ENCODE data around the gene DOCK8.

Gene DOCK8

DNA sequence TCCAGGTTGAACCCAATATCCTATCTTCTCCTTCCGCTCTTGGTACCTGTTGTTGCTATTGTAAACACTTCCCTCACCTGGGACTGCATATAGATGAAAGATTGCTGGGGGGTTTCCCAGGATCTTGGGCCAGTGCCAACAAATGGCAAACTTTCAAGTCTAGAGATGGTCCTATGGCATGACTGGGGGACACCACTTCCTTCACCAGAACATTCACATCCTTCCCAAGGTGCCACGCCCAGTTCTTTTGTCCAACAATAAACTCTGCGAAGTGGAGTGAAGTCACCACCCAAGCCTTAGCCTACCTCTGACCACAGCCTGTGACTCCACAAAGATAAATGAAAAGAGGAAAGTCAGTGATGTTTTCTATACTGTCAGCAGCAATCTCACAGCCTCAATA lies 34.4 kb downstream of the DOCK8 start:
- Histone ChIP-seq H3K36me3 (ENCODE audit: control insufficient read depth in 1 of 2, insufficient read depth in 2 of 2, low read length in 2 of 2) (no peaks in the 10 kb centered on the region), H3K9me3 (ENCODE audit: control insufficient read depth in 1 of 2, low read length in 2 of 2) (no peaks in the 10 kb centered on the region), H3K4me1 (ENCODE audit: control insufficient read depth in 1 of 2, insufficient read depth in 2 of 2, low read length in 2 of 2) (no peaks in the 10 kb centered on the region), H3K27ac (ENCODE audit: low read depth, low read length) (no peak overlapping the region), H3K27me3 (ENCODE audit: control insufficient read depth in 1 of 2, insufficient read depth in 2 of 2, low read length in 2 of 2) (no peaks in the 10 kb centered on the region), H3K4me3 (ENCODE audit: low read depth in 1 of 2, low read length in 2 of 2) (no peak overlapping the region), H3K9ac (ENCODE audit: low read depth in 1 of 2, low read length in 2 of 2) (no peak overlapping the region)

DNA sequence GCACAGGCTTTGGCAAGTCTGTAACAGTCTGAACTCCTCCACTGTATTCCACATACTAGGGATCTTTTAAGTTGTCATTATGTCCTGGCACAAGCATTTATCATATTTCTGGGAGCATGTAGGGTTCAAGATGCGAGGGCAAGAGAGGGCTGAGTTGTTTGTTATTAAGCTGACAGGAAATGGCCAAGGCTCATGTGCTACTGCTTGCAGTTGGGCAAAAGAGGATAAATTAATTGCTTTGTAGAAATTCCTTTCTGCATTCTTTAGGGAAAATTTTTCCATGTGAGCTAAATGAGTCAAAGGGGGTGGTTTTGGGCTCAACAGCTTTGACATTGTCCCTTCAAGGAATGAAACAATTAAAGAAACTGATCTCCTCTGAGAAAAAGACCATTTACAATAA lies 35.4 kb downstream of the DOCK8 start:
- Histone ChIP-seq H3K9ac (ENCODE audit: low read depth in 1 of 2, low read length in 2 of 2) (no peak overlapping the region), H3K27me3 (ENCODE audit: control insufficient read depth in 1 of 2, insufficient read depth in 2 of 2, low read length in 2 of 2) (no peaks in the 10 kb centered on the region), H3K4me3 (ENCODE audit: low read depth in 1 of 2, low read length in 2 of 2) (no peak overlapping the region), H3K36me3 (ENCODE audit: control insufficient read depth in 1 of 2, insufficient read depth in 2 of 2, low read length in 2 of 2) (no peaks in the 10 kb centered on the region), H3K27ac (ENCODE audit: low read depth, low read length) (no peak overlapping the region), H3K9me3 (ENCODE audit: control insufficient read depth in 1 of 2, low read length in 2 of 2) (no peaks in the 10 kb centered on the region), H3K4me1 (ENCODE audit: control insufficient read depth in 1 of 2, insufficient read depth in 2 of 2, low read length in 2 of 2) (no peaks in the 10 kb centered on the region)

DNA sequence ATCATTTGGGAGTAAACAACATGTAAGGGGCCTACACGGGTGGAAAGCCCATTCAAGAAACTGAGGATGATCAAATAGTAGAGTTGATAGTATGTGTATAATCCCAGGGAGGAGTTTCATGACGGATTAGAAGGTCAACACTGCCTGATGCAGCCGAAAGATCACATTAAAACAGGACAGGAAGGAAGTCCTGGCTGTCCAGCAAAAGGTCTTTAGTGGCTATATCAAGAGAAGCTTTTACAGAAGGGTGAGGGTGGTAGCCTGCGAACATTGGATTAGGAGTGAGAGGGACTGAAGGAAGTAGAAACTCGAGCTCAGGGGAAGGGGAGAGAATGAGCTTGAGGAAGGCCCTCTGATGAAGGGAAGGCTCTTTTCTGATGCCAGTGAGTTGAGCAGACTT lies 36.0 kb downstream of the DOCK8 start:
- Histone ChIP-seq H3K4me1 (ENCODE audit: control insufficient read depth in 1 of 2, insufficient read depth in 2 of 2, low read length in 2 of 2) (no peaks in the 10 kb centered on the region), H3K36me3 (ENCODE audit: control insufficient read depth in 1 of 2, insufficient read depth in 2 of 2, low read length in 2 of 2) (no peaks in the 10 kb centered on the region), H3K27me3 (ENCODE audit: control insufficient read depth in 1 of 2, insufficient read depth in 2 of 2, low read length in 2 of 2) (no peaks in the 10 kb centered on the region), H3K9ac (ENCODE audit: low read depth in 1 of 2, low read length in 2 of 2) (no peak overlapping the region), H3K27ac (ENCODE audit: low read depth, low read length) (no peak overlapping the region), H3K9me3 (ENCODE audit: control insufficient read depth in 1 of 2, low read length in 2 of 2) (no peaks in the 10 kb centered on the region), H3K4me3 (ENCODE audit: low read depth in 1 of 2, low read length in 2 of 2) (no peak overlapping the region)

DNA sequence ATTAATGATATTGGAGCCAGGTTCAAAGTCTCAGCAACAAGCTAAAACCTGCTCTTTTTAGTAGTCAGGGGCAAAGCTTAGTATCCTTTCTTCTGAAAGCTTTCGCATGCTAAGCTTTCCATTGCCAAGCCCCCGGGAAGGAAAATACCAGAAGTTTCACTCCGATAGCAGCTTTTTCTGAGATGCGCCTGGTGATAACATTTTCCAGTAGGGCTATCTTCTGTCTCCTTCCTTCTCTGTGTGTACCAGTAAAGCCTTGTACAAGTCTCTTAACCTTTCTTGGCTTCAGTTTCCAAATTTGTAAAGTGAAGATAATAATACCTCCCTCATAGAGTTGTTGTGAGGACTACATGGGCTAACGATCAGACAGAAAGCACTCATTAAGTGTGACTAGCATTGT lies 36.7 kb downstream of the DOCK8 start:
- no peak overlapping the region for H3K9ac ChIP-seq (ENCODE audit: low read depth in 1 of 2, low read length in 2 of 2)
- no peaks in the 10 kb centered on the region for H3K9me3 ChIP-seq (ENCODE audit: control insufficient read depth in 1 of 2, low read length in 2 of 2)
- H3K36me3 ChIP-seq (ENCODE audit: control insufficient read depth in 1 of 2, insufficient read depth in 2 of 2, low read length in 2 of 2), result no peaks in the 10 kb centered on the region
- no peak overlapping the region for H3K4me3 ChIP-seq (ENCODE audit: low read depth in 1 of 2, low read length in 2 of 2)
- H3K27me3 ChIP-seq (ENCODE audit: control insufficient read depth in 1 of 2, insufficient read depth in 2 of 2, low read length in 2 of 2), result no peaks in the 10 kb centered on the region
- H3K27ac ChIP-seq (ENCODE audit: low read depth, low read length), result no peak overlapping the region
- H3K4me1 ChIP-seq (ENCODE audit: control insufficient read depth in 1 of 2, insufficient read depth in 2 of 2, low read length in 2 of 2), result no peaks in the 10 kb centered on the region

DNA sequence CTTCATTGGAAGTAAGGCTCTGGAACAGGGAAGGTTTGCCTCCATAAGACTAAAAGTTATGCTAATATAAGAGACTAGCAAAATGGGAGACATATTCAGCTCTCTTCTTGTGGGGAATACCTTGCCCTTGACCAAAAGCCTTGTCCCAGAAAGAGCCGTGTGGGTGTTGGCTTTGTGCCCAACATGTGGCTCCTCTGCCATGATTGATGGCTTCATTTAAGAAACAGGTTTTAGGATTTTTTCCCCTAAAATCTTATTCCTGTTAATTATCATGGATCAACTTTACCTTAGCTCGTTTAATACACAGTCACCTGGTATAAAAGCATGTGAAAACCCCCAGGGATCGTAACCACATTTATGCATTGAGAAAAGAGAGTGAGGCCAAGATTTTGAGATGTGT lies 38.9 kb downstream of the DOCK8 start:
- Histone ChIP-seq H3K4me1 (ENCODE audit: control insufficient read depth in 1 of 2, insufficient read depth in 2 of 2, low read length in 2 of 2) (no peaks in the 10 kb centered on the region), H3K36me3 (ENCODE audit: control insufficient read depth in 1 of 2, insufficient read depth in 2 of 2, low read length in 2 of 2) (no peaks in the 10 kb centered on the region), H3K27me3 (ENCODE audit: control insufficient read depth in 1 of 2, insufficient read depth in 2 of 2, low read length in 2 of 2) (no peaks in the 10 kb centered on the region), H3K9me3 (ENCODE audit: control insufficient read depth in 1 of 2, low read length in 2 of 2) (no peaks in the 10 kb centered on the region), H3K27ac (ENCODE audit: low read depth, low read length) (no peak overlapping the region), H3K4me3 (ENCODE audit: low read depth in 1 of 2, low read length in 2 of 2) (no peak overlapping the region), H3K9ac (ENCODE audit: low read depth in 1 of 2, low read length in 2 of 2) (no peak overlapping the region)

DNA sequence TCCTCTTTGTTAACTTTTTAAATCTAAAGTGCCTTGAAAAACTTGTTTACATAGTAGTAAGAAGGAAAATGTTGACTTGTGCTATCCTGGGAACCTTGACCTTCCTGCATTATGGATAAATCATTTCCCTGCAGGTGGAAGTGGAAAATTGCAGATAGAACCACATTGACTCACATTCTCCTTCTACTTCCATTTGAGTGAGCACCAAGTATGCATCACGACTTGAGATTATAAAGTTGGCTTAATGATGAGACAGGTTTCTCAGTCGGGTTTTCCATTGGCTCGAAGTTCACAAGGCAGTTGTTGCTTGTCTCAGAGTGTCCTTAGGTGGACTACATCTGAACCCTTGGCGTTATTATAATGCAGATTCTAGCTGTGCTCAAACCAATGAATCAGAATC lies 39.9 kb downstream of the DOCK8 start:
- Histone ChIP-seq H3K36me3 (ENCODE audit: control insufficient read depth in 1 of 2, insufficient read depth in 2 of 2, low read length in 2 of 2) (no peaks in the 10 kb centered on the region), H3K4me3 (ENCODE audit: low read depth in 1 of 2, low read length in 2 of 2) (no peak overlapping the region), H3K27ac (ENCODE audit: low read depth, low read length) (no peak overlapping the region), H3K9me3 (ENCODE audit: control insufficient read depth in 1 of 2, low read length in 2 of 2) (no peaks in the 10 kb centered on the region), H3K9ac (ENCODE audit: low read depth in 1 of 2, low read length in 2 of 2) (no peak overlapping the region), H3K27me3 (ENCODE audit: control insufficient read depth in 1 of 2, insufficient read depth in 2 of 2, low read length in 2 of 2) (no peaks in the 10 kb centered on the region), H3K4me1 (ENCODE audit: control insufficient read depth in 1 of 2, insufficient read depth in 2 of 2, low read length in 2 of 2) (no peaks in the 10 kb centered on the region)

DNA sequence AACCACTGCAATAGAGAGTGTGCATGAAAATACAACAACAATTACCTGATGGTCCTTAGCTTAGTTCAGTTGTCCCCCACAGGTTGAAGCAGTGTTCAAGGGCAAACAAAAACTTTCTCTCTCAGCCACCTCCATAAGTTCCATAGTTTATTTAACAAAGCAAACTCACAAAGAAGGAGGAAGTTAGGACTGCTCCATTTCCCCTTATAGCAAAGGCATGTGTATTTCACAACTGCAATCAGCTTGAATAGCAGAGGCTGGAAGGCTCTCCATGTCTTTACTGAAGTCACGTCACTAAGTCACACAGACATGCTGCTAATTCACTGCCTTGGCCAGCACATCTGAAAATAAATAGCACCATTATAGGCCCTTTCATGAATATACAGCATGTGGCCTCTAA lies 43.3 kb downstream of the DOCK8 start:
- H3K36me3 ChIP-seq (ENCODE audit: control insufficient read depth in 1 of 2, insufficient read depth in 2 of 2, low read length in 2 of 2), result no peaks in the 10 kb centered on the region
- H3K27ac ChIP-seq (ENCODE audit: low read depth, low read length), result no peak overlapping the region
- no peak overlapping the region for H3K4me3 ChIP-seq (ENCODE audit: low read depth in 1 of 2, low read length in 2 of 2)
- H3K9me3 ChIP-seq (ENCODE audit: control insufficient read depth in 1 of 2, low read length in 2 of 2), result no peaks in the 10 kb centered on the region
- H3K27me3 ChIP-seq (ENCODE audit: control insufficient read depth in 1 of 2, insufficient read depth in 2 of 2, low read length in 2 of 2), result no peaks in the 10 kb centered on the region
- peaks cover 0 to 8% of the 10 kb centered on the region in 2 donors for H3K4me1 ChIP-seq (ENCODE audit: control insufficient read depth in 1 of 2, insufficient read depth in 2 of 2, low read length in 2 of 2)
- H3K9ac ChIP-seq (ENCODE audit: low read depth in 1 of 2, low read length in 2 of 2), result no peak overlapping the region

DNA sequence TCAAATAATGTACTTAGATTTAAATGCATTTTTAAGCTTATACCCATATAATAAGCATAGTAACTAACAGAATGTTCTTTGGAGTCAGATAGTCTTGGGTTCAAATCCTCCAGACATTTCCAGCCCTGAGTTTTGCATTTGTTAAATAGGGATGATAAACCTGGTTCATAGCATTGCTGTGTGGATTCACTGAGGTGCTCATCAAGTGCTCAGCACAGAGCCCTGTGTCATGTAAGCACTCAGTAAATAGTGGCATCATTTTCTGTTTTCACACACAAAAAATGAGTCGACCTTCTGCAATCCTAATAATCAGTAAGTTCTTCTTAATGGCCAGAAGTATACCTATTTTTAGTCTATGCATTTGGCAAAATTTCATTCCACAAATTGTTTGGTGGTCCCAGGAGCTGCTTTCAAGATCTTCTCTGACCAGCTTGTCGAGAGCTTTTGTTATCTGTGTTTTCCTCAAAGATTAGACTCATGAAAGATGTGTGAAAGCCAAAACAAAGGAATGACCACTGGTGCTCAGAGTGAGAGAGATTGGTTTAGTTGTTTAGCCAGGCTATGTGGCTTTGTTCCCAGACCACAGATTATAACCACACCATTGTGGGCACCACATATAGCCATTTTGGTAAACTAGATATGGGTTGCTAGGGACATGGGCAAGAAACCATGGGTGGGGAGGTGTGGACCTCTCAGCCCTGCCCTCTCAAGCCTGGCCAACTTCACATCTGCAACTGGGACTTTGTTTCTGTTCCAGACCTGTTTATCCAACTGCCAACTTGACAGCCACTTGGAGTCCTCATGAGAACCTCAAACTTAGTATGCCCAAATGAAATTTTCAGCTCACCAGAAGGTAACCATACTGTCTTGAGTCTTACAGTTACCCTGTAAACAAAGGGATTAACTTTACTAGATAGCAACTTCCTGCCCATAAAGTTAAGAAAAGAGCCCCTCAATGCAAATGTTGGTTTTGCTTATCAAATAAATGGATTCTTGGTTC lies 45.0 kb downstream of the DOCK8 start:
- Histone ChIP-seq H3K9ac (ENCODE audit: low read depth in 1 of 2, low read length in 2 of 2) (no peak overlapping the region), H3K4me1 (ENCODE audit: control insufficient read depth in 1 of 2, insufficient read depth in 2 of 2, low read length in 2 of 2) (peaks cover 0 to 8% of the 10 kb centered on the region in 2 donors), H3K27me3 (ENCODE audit: control insufficient read depth in 1 of 2, insufficient read depth in 2 of 2, low read length in 2 of 2) (no peaks in the 10 kb centered on the region), H3K36me3 (ENCODE audit: control insufficient read depth in 1 of 2, insufficient read depth in 2 of 2, low read length in 2 of 2) (no peaks in the 10 kb centered on the region), H3K27ac (ENCODE audit: low read depth, low read length) (no peak overlapping the region), H3K9me3 (ENCODE audit: control insufficient read depth in 1 of 2, low read length in 2 of 2) (no peaks in the 10 kb centered on the region), H3K4me3 (ENCODE audit: low read depth in 1 of 2, low read length in 2 of 2) (no peak overlapping the region)

DNA sequence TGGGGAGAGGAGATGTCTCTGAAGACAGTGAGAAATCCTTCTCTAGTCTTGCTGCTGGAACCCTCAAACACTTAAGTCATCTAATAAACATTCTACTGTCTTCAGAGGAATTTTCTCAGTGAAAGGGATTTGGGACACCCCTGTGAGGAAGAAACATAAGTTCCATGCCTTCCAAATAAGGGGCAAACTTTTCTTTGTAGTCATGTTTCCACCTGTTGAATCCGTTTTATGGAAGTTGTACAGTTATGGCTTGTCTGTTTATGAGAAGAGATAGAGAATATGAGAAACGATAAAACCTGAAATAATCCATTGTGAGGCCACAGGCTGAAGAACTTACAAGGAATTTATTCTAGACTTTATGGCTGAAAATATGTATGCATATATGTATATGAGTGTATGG lies 49.6 kb downstream of the DOCK8 start:
- Histone ChIP-seq H3K4me1 (ENCODE audit: control insufficient read depth in 1 of 2, insufficient read depth in 2 of 2, low read length in 2 of 2) (peaks cover 0 to 8% of the 10 kb centered on the region in 2 donors), H3K27ac (ENCODE audit: low read depth, low read length) (no peak overlapping the region), H3K4me3 (ENCODE audit: low read depth in 1 of 2, low read length in 2 of 2) (no peak overlapping the region), H3K9me3 (ENCODE audit: control insufficient read depth in 1 of 2, low read length in 2 of 2) (no peaks in the 10 kb centered on the region), H3K9ac (ENCODE audit: low read depth in 1 of 2, low read length in 2 of 2) (no peak overlapping the region), H3K36me3 (ENCODE audit: control insufficient read depth in 1 of 2, insufficient read depth in 2 of 2, low read length in 2 of 2) (no peaks in the 10 kb centered on the region), H3K27me3 (ENCODE audit: control insufficient read depth in 1 of 2, insufficient read depth in 2 of 2, low read length in 2 of 2) (no peaks in the 10 kb centered on the region)

DNA sequence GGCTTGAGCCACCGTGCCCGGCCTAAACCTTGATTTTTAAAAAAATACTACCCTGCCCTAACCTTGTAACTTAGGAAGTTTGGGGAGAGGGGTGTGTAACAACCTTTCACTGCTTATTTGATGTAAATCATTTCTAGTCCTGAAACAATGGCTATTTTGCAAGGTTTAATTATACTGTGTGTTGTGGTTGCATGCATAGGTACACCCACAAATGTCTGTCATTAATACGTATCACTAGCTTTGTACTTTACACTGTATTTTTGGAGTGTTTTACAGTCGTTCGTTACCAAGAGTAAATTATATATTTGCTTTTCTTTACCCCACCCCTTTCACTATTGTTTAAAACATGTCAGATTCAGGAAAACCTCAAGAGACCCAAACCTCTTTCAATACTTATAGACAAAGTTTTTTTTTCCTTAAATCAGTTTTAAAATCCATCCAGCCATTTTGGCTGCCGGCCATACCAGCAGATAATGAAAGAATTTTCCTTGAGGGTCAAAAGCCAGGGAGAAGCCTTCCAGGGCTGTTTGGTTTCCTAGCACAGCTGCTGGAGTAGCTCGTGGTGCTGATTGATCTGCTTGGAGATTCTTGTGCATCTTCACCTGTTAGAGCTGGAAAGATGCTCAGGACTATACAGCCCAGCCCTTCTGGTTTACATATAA lies 50.7 kb downstream of the DOCK8 start:
- Histone ChIP-seq H3K9me3 (ENCODE audit: control insufficient read depth in 1 of 2, low read length in 2 of 2) (no peaks in the 10 kb centered on the region), H3K4me3 (ENCODE audit: low read depth in 1 of 2, low read length in 2 of 2) (no peak overlapping the region), H3K27me3 (ENCODE audit: control insufficient read depth in 1 of 2, insufficient read depth in 2 of 2, low read length in 2 of 2) (no peaks in the 10 kb centered on the region), H3K27ac (ENCODE audit: low read depth, low read length) (no peak overlapping the region), H3K36me3 (ENCODE audit: control insufficient read depth in 1 of 2, insufficient read depth in 2 of 2, low read length in 2 of 2) (no peaks in the 10 kb centered on the region), H3K4me1 (ENCODE audit: control insufficient read depth in 1 of 2, insufficient read depth in 2 of 2, low read length in 2 of 2) (peaks cover 0 to under 1% of the 10 kb centered on the region in 2 donors), H3K9ac (ENCODE audit: low read depth in 1 of 2, low read length in 2 of 2) (no peak overlapping the region)
